K562 (cell line): ENCODE data around the gene ADARB2. TPM values are rescaled to one million over a fixed set of nuclear protein-coding genes. Genes with fewer than 3 reads are reported as not detected.

Experiments used
- ATAC-seq: fragments of 200-7000 bp; cut with Tn5 transposase; 3 replicates; pipeline ENCODE4 v1.9.1; 2020; ENCODE audit warnings: moderate library complexity
- BruUV-seq: library from RNA; stranded (reverse); fragments of 400-500 nt; replicated peaks from 2 replicates; lab custom pipeline; 2021; lab: Mats Ljungman, UMichigan
- CTCF ChIA-PET: fragments of 300-600 bp; formaldehyde crosslinking; extraction: SDS; loops from one replicate; lab custom pipeline; 2021; ENCODE audit warnings: low intra/inter-chr PET ratio; lab: Yijun Ruan, JAX
- POLR2A ChIA-PET: fragments of 300-600, 350-650 bp; sonication (Branson Sonifier 250); formaldehyde crosslinking; extraction: SDS; loops from one replicate; lab custom pipeline; 2021; ENCODE audit warnings: antibody characterized with exemption, inconsistent platforms; lab: Yijun Ruan, JAX
- DNase-seq, 4 experiments: peaks; one replicate each; pipeline versions ENCODE4 v3.0.0 to v3.0.0-alpha.2; 2011 to 2018; ENCODE audit warnings: low spot score in 3 of 4, mixed read lengths in 3 of 4; ENCODE audit errors: extremely low read depth in 1 of 4
- FAIRE-seq: peaks from 2 replicates; lab custom pipeline; 2011; peaks lifted over from hg19 to GRCh38; lab: Jason Lieb, UNC
- H2AFZ ChIP-seq: 2 replicates; pipeline ENCODE4 v1.6.0; 2011; ENCODE audit warnings: low read depth, low read length, control low read depth, inconsistent platforms
- H3K27ac ChIP-seq: fragments of 200-600 bp; 3 replicates; pipeline ENCODE4 v1.8.0; 2011; ENCODE audit warnings: low read depth, mild to moderate bottlenecking, control low read depth, inconsistent platforms, low read length, moderate library complexity, mixed read lengths; ENCODE audit errors: extremely low read depth
- H3K27me3 ChIP-seq, 2 experiments: fragments of 300-600 bp in 1 of 2; 2 replicates in 1 of 2; 3 replicates in 1 of 2; pipeline versions ENCODE4 v1.6.0 to v1.8.0; 2011; ENCODE audit warnings: inconsistent platforms in 2 of 2, low read length in 2 of 2, mild to moderate bottlenecking in 1 of 2, mixed read lengths in 1 of 2, moderate library complexity in 1 of 2; ENCODE audit not compliant: control insufficient read depth in 2 of 2, insufficient read depth in 2 of 2
- H3K36me3 ChIP-seq: fragments of 300-600 bp; 3 replicates; pipeline ENCODE4 v1.8.0; 2011; ENCODE audit warnings: mild to moderate bottlenecking, low read length, inconsistent platforms; ENCODE audit not compliant: control insufficient read depth, insufficient read depth
- H3K4me1 ChIP-seq, 2 experiments: fragments of 200-600 bp in 1 of 2; replicated peaks in 1 of 2; 2 replicates in 1 of 2; 3 replicates in 1 of 2; pipeline versions ENCODE4 v1.5.1 to v1.8.0; 2011; ENCODE audit warnings: inconsistent platforms in 2 of 2, low read length in 2 of 2, mild to moderate bottlenecking in 1 of 2, mixed read lengths in 1 of 2, moderate library complexity in 1 of 2; ENCODE audit not compliant: control insufficient read depth in 2 of 2, insufficient read depth in 2 of 2
- H3K4me2 ChIP-seq: 2 replicates; pipeline ENCODE4 v1.6.1; 2011; ENCODE audit warnings: low read length, control low read depth, inconsistent platforms, mixed read lengths; ENCODE audit not compliant: insufficient read depth
- H3K4me3 ChIP-seq: fragments of 200-600 bp; sonication (generic), shearing (Covaris generic); 2 replicates; pipeline ENCODE4 v1.5.1; 2016; ENCODE audit warnings: control low read depth, inconsistent platforms
- H3K79me2 ChIP-seq: fragments of 200-600 bp; 3 replicates; pipeline ENCODE4 v1.8.0; 2011; ENCODE audit warnings: low read length, inconsistent platforms; ENCODE audit not compliant: control insufficient read depth, insufficient read depth
- H3K9ac ChIP-seq, 2 experiments: 2 replicates each; pipeline versions ENCODE4 v1.6.0 to v1.6.1; 2011; ENCODE audit warnings: low read depth in 2 of 2, low read length in 2 of 2, control low read depth in 1 of 2, inconsistent platforms in 1 of 2, mild to moderate bottlenecking in 1 of 2, mixed read lengths in 1 of 2; ENCODE audit not compliant: insufficient read depth in 1 of 2
- H3K9me1 ChIP-seq: one replicate; pipeline ENCODE4 v1.6.0; 2011; ENCODE audit warnings: inconsistent platforms, mild to moderate bottlenecking, low read length, moderate library complexity; ENCODE audit not compliant: control insufficient read depth, insufficient read depth
- H3K9me3 ChIP-seq: replicated peaks from 2 replicates; pipeline ENCODE4 v1.5.1; 2011; ENCODE audit warnings: low read depth, low read length, inconsistent platforms; ENCODE audit not compliant: control insufficient read depth, insufficient read depth
- H4K20me1 ChIP-seq: replicated peaks from 2 replicates; pipeline ENCODE4 v1.6.1; 2011; ENCODE audit warnings: low read length, inconsistent platforms, mixed read lengths; ENCODE audit not compliant: control insufficient read depth, insufficient read depth
- MGA ChIP-seq: fragments of 450-650 bp; IDR thresholded peaks from 2 replicates; pipeline ENCODE4 v1.6.1; 2016; ENCODE audit warnings: mild to moderate bottlenecking, moderate library complexity
- NCOA2 ChIP-seq, 2 experiments: fragments of 450-650 bp; IDR thresholded peaks; 2 replicates each; pipeline ENCODE4 v1.6.1; 2018; ENCODE audit warnings: mild to moderate bottlenecking in 2 of 2, moderate library complexity in 1 of 2; ENCODE audit not compliant: partially characterized antibody in 2 of 2
- SIN3B ChIP-seq: fragments of 450-650 bp; IDR thresholded peaks from 2 replicates; pipeline ENCODE4 v1.6.1; 2017; ENCODE audit warnings: low read depth, mild to moderate bottlenecking, moderate library complexity
- TAF9B ChIP-seq: fragments of 450-650 bp; IDR thresholded peaks from 2 replicates; pipeline ENCODE4 v1.6.1; 2018; ENCODE audit warnings: mild to moderate bottlenecking; ENCODE audit not compliant: partially characterized antibody
- ZBTB5 ChIP-seq: fragments of 450-650 bp; IDR thresholded peaks from 2 replicates; pipeline ENCODE4 v1.6.1; 2017; ENCODE audit warnings: antibody characterized with exemption
- ZBTB9 ChIP-seq: fragments of 450-650 bp; formaldehyde crosslinking; IDR thresholded peaks from 2 replicates; pipeline ENCODE4 v1.4.0; 2020; ENCODE audit warnings: mild to moderate bottlenecking, moderate library complexity
- ZSCAN29 ChIP-seq: fragments of 450-650 bp; IDR thresholded peaks from 2 replicates; pipeline ENCODE4 v1.6.1; 2017
- WGBS: fragments of 100-300 bp; shearing (Covaris generic); methylation state at CpG from one replicate; pipeline ENCODE4 v1.1.6; 2016; ENCODE audit warnings: low coverage, mixed read lengths; ENCODE audit not compliant: insufficient coverage; ENCODE audit errors: missing lambda C conversion rate; 5-methylcytosine and 5-hydroxymethylcytosine counted together
- in situ Hi-C: fragments of 300-500 bp; cut with MboI; formaldehyde crosslinking; loops from 4 replicates; pipeline ENCODE4 v1.15.0; 2018; ENCODE audit warnings: inconsistent platforms, mixed read lengths
- intact Hi-C: fragments of 100-400 bp; cut with micrococcal nuclease; formaldehyde crosslinking; loops from 2 replicates; pipeline ENCODE4 v1.14.2; 2022
- polyA plus RNA-seq, 8 experiments: library from polyadenylated mRNA; depleted of rRNA in 4 of 8; stranded (reverse) in 5 of 8; unstranded in 3 of 8; fragments of >200 nt; fragmentation: Nextera tagmentation in 2 of 8; fragmentation: Illumina TruSeq in 1 of 8; extraction: Ambion mirVana in 2 of 8; extraction: Trizol in 1 of 8; gene quantifications; 2 replicates each; pipeline versions ENCODE4 v1.2.1 to v1.2.3, GENCODE V29; 2011 to 2014; ENCODE audit warnings: inconsistent platforms in 1 of 8, missing spikeins in 1 of 8
- total RNA-seq, 7 experiments: library from RNA; depleted of rRNA in 6 of 7; stranded (reverse); fragments of >200 nt in 6 of 7; fragmentation: Illumina TruSeq in 2 of 7; extraction: Trizol in 2 of 7; gene quantifications; 2 replicates each; pipeline versions ENCODE4 v1.2.1 to v1.2.3, GENCODE V29; 2011 to 2021; ENCODE audit warnings: low replicate concordance in 1 of 7

The ADARB2 gene
- total and polyA plus RNA-seq, 9 of the 15 experiments (the other 6 are each of a cell fraction or from before 2014, with no cell fraction given): not detected

GRCh38 chr10:1531883-1532597, 205.3 kb downstream of the ADARB2 start:
- no peak for DNase-seq
- Histone ChIP-seq H4K20me1 (peaks cover 5% of the 10 kb centered on the region; the same call in 1 of the 2 replicates), H3K9ac (no peak overlapping the region), H3K4me1 (no peaks in the 10 kb centered on the region), H3K27me3 (peaks cover 18 to 67% of the 10 kb centered on the region in 2 experiments; a peak in 4 of 5 replicates), H3K4me2 (no peak overlapping the region), H3K9me1 (no peaks in the 10 kb centered on the region), H3K9me3 (no peaks in the 10 kb centered on the region), H3K36me3 (no peaks in the 10 kb centered on the region), H3K4me3 (no peak overlapping the region), H2AFZ (no peak overlapping the region), H3K79me2 (no peaks in the 10 kb centered on the region), H3K27ac (no peak overlapping the region)
- no TSS peak for BruUV-seq
- ChIA-PET CTCF (no interaction called here), POLR2A (no interaction called here)
- no peak for FAIRE-seq
- 2% methylated on average over 17 of the region's 18 CpGs for WGBS
- ATAC-seq: no peak
- in situ Hi-C loops (no loop called here), intact Hi-C loops (no loop called here)
- no peak for TF ChIP-seq NCOA2 (IDR thresholded peaks at IDR 0.05; ENCODE audit: partially characterized antibody in 2 of 2)
- no peak for TF ChIP-seq MGA
- no peak for TF ChIP-seq TAF9B
- TF ChIP-seq ZBTB5: no peak
- TF ChIP-seq ZBTB9 (CRISPR knock-in tag): no peak
- TF ChIP-seq SIN3B: no peak
- TF ChIP-seq ZSCAN29: no peak
